Progenitor cell of endocrine pancreas (in vitro differentiated cells): ENCODE results near the gene SLC1A4. TPM values are rescaled to one million over a fixed set of nuclear protein-coding genes. Genes with fewer than 3 reads are reported as not detected.

Experiments used
- DNase-seq: peaks from one replicate; pipeline ENCODE4 v3.0.0; 2021; ENCODE audit warnings: low spot score; ENCODE audit not compliant: unreplicated experiment
- H3K27ac Mint-ChIP-seq: 2 replicates; pipeline ENCODE4 v1.8.0; 2021; ENCODE audit warnings: mild to moderate bottlenecking, moderate library complexity, mixed read lengths
- H3K27me3 Mint-ChIP-seq: 2 replicates; pipeline ENCODE4 v1.8.0; 2021; ENCODE audit warnings: mixed read lengths
- H3K36me3 Mint-ChIP-seq: 2 replicates; pipeline ENCODE4 v1.8.0; 2022; ENCODE audit warnings: mixed read lengths; ENCODE audit not compliant: insufficient read depth
- H3K4me1 Mint-ChIP-seq: 2 replicates; pipeline ENCODE4 v1.8.0; 2021; ENCODE audit warnings: low read depth, mixed read lengths
- H3K4me3 Mint-ChIP-seq: 2 replicates; pipeline ENCODE4 v1.8.0; 2021; ENCODE audit warnings: low read depth, mild to moderate bottlenecking, moderate library complexity, mixed read lengths
- H3K9me3 Mint-ChIP-seq: 2 replicates; pipeline ENCODE4 v1.8.0; 2021; ENCODE audit warnings: low read depth, mixed read lengths
- CTCF ChIP-seq: fragments of 200-600 bp; sonication (generic); IDR thresholded peaks from one replicate; pipeline ENCODE4 v1.5.0; 2021; ENCODE audit warnings: antibody characterized with exemption, mild to moderate bottlenecking; ENCODE audit not compliant: unreplicated experiment
- total RNA-seq: library from RNA; stranded (reverse); gene quantifications from 2 replicates; pipeline ENCODE4 v1.2.1, GENCODE V29; 2021

SLC1A4 gene
- total RNA-seq, 1 donor from 2014 or later = 12.5 TPM

- no peaks in the 10 kb centered on the region for H3K36me3 Mint-ChIP-seq
- peaks cover 8% of the 10 kb centered on the region for H3K4me1 Mint-ChIP-seq
- H3K4me3 Mint-ChIP-seq = no peak overlapping the region
- no peak overlapping the region for H3K27ac Mint-ChIP-seq
- no peaks in the 10 kb centered on the region for H3K9me3 Mint-ChIP-seq
- H3K27me3 Mint-ChIP-seq = peaks cover 3% of the 10 kb centered on the region
- TF ChIP-seq CTCF = no peak
- DNase-seq = no peak
These were observed 12.9 kb upstream of the SLC1A4 start for GRCh38 chr2:64976276-64976675.

- Mint-ChIP-seq H3K27ac (no peak overlapping the region), H3K4me3 (no peak overlapping the region), H3K36me3 (no peaks in the 10 kb centered on the region), H3K27me3 (peaks cover 3% of the 10 kb centered on the region), H3K4me1 (peaks cover 18% of the 10 kb centered on the region), H3K9me3 (no peaks in the 10 kb centered on the region)
- no peak for TF ChIP-seq CTCF
- no peak for DNase-seq
These were observed 10.5 kb upstream of the SLC1A4 start for GRCh38 chr2:64978514-64979268.

DNA sequence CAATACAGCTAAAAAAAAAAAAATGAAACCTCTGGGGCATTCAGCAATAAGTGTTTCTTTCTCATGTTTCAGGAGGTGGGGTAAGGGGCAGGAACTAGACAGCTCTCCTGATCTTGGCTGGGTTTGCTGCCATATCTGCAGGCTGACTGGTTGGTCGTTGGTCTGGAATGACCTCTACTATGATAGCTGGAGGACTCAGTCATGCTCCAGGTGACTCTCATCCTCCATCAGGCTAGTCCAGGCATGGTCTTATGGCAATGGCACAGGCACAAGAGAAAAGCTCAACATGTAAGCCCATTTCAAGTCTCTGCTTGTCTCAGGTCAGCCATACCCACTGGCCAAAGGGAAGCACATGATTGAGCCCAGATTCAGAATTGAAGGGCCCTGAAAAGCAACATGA, 9.5 kb upstream of the SLC1A4 start:
- Mint-ChIP-seq H3K9me3 (no peaks in the 10 kb centered on the region), H3K27ac (no peak overlapping the region)

GRCh38 chr2:64980183-64980582, 9.0 kb upstream of the SLC1A4 start:
- H3K27ac Mint-ChIP-seq = no peak overlapping the region
- H3K4me1 Mint-ChIP-seq = peaks cover 18% of the 10 kb centered on the region
- no peaks in the 10 kb centered on the region for H3K9me3 Mint-ChIP-seq
- TF ChIP-seq CTCF = no peak
- no peaks in the 10 kb centered on the region for H3K36me3 Mint-ChIP-seq
- H3K27me3 Mint-ChIP-seq = peaks cover 8% of the 10 kb centered on the region
- DNase-seq = no peak
- no peak overlapping the region for H3K4me3 Mint-ChIP-seq

More for the DNA sequence above, 9.5 kb upstream of the SLC1A4 start:
- Mint-ChIP-seq H3K27me3 (peaks cover 6% of the 10 kb centered on the region), H3K4me1 (peaks cover 18% of the 10 kb centered on the region), H3K36me3 (no peaks in the 10 kb centered on the region), H3K4me3 (no peak overlapping the region)
- DNase-seq = no peak
- no peak for TF ChIP-seq CTCF

- DNase-seq = no peak
- no peak for TF ChIP-seq CTCF
- H3K4me3 Mint-ChIP-seq = no peak overlapping the region
- no peaks in the 10 kb centered on the region for H3K36me3 Mint-ChIP-seq
- no peaks in the 10 kb centered on the region for H3K9me3 Mint-ChIP-seq
- peaks cover 14% of the 10 kb centered on the region for H3K27me3 Mint-ChIP-seq
- H3K4me1 Mint-ChIP-seq = peaks cover 26% of the 10 kb centered on the region
- no peak overlapping the region for H3K27ac Mint-ChIP-seq
These were observed 6.8 kb upstream of the SLC1A4 start for GRCh38 chr2:64982311-64982857.
